ENCODE results near the gene IMMP2L. TPM values are rescaled to one million over a fixed set of nuclear protein-coding genes. Genes with fewer than 3 reads are reported as not detected.

IMMP2L gene
- total RNA-seq, 4 donors from 2014 or later, result 2.6 to 69.1 (median 34.7) TPM

DNA sequence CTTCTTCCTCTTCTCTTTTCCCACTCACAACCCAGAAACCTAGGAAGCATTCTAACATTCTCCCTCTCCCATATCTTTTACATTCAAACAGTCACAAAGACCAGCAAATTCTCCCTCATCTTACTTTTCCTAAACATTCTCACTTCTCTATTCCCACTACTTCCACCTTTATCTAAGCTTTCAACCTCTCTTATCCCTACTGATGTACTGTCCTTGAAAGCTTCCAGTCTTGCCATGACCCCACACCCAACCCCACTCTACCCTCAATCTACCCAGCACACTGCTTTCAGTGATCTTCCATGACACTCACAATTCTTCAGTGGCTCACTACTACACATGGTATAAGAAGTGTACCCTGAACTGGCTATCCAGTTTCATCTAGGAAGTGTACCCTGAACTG lies 5.3 kb downstream of the IMMP2L start:
- intact Hi-C loops (cut with DNase I; ENCODE audit: low total_unique reads), result no loop called here
- DNase-seq, result no peak
- H3K4me1 ChIP-seq, result peaks cover 0 to 9% of the 10 kb centered on the region in 2 donors
- no peaks in the 10 kb centered on the region for H3K9me3 ChIP-seq
- no peak overlapping the region for H3K27ac ChIP-seq
- no peak overlapping the region for H3K4me3 ChIP-seq
- TF ChIP-seq POLR2A (IDR thresholded peaks at IDR 0.05), result no peak
- TF ChIP-seq, protein P1, sequence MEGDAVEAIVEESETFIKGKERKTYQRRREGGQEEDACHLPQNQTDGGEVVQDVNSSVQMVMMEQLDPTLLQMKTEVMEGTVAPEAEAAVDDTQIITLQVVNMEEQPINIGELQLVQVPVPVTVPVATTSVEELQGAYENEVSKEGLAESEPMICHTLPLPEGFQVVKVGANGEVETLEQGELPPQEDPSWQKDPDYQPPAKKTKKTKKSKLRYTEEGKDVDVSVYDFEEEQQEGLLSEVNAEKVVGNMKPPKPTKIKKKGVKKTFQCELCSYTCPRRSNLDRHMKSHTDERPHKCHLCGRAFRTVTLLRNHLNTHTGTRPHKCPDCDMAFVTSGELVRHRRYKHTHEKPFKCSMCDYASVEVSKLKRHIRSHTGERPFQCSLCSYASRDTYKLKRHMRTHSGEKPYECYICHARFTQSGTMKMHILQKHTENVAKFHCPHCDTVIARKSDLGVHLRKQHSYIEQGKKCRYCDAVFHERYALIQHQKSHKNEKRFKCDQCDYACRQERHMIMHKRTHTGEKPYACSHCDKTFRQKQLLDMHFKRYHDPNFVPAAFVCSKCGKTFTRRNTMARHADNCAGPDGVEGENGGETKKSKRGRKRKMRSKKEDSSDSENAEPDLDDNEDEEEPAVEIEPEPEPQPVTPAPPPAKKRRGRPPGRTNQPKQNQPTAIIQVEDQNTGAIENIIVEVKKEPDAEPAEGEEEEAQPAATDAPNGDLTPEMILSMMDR (IDR thresholded peaks at IDR 0.05), result no peak
- no peaks in the 10 kb centered on the region for H3K36me3 ChIP-seq
- no peaks in the 10 kb centered on the region for H3K27me3 ChIP-seq

DNA sequence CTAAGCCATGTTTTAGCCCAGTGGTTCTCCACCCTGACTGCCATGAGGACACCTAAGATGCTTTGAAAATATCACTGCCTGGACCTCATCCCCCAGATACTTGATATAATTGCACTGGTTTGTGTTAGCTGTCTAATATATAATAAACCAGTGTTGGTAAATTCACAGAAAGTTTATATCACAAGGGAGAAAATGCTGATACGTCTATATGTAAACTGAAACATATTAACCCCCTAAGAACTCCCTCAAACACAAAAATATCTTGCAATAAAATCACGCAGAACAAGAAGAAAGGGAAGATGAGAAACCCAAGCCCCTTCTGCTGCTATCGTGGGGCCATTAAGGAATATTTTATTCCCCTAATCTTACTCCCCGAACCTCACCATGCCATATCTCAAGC lies 8.2 kb downstream of the IMMP2L start:
- no peaks in the 10 kb centered on the region for H3K36me3 ChIP-seq
- H3K27me3 ChIP-seq, result no peaks in the 10 kb centered on the region
- no peak overlapping the region for H3K4me3 ChIP-seq
- intact Hi-C loops (cut with DNase I; ENCODE audit: low total_unique reads), result no loop called here
- no peak overlapping the region for H3K27ac ChIP-seq
- no peak for DNase-seq
- no peaks in the 10 kb centered on the region for H3K9me3 ChIP-seq
- TF ChIP-seq, protein P1 (IDR thresholded peaks at IDR 0.05), result no peak
- no peak for TF ChIP-seq POLR2A (IDR thresholded peaks at IDR 0.05)
- peaks cover 0 to 4% of the 10 kb centered on the region in 2 donors for H3K4me1 ChIP-seq

DNA sequence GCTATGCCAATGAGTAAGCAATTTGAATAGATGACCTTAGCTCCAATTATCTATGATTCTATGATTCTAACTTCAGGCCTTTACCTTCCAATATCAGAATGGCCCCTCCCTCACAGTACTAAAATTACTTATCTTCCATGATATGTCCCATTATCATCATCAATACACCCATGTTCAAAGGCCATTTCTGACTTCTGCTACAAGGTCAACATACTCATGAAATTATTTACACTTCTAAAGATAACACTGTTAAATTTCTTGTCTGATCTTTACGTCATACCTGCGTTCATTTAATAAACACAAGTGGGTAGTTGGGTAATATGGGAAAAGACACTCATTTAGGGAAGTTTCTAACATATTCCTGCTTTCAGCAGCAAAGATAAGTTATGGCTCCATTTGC lies 21.2 kb downstream of the IMMP2L start:
- intact Hi-C loops (cut with DNase I; ENCODE audit: low total_unique reads), result no loop called here
- Histone ChIP-seq H3K27me3 (no peaks in the 10 kb centered on the region), H3K27ac (no peak overlapping the region), H3K36me3 (no peaks in the 10 kb centered on the region), H3K4me3 (no peak overlapping the region), H3K4me1 (no peaks in the 10 kb centered on the region), H3K9me3 (no peaks in the 10 kb centered on the region)
- no peak for TF ChIP-seq POLR2A (IDR thresholded peaks at IDR 0.05)
- TF ChIP-seq, protein P1 (IDR thresholded peaks at IDR 0.05), result no peak
- no peak for DNase-seq

DNA sequence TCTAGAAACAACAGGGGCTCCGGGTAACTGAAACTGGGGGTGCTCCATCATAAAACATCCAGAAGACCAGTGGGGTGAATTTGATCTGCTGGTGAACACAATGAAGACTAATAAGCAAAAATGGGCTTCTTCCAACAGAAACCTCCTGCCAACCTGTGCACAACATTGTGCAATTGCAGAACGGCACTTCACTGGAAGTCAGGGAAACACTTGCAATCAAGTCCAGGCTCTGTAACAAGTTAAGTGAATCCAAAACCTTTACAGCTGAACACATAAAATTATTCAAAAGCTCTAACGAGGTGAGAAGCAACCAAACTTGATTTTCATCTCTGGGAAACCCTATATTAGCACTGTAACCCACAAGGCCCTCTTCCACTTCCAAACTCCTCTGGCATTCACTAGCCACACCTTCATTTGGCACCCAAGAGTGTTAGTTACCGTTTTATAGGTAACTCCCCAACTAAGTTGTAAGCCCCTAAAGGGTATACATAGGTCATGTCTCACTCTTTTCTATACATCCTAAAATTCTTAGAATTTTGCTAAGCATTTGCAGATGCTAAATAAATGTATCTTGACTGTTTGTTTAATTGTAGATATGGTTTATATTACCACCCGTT lies 22.0 kb downstream of the IMMP2L start:
- no peak for DNase-seq
- no peak for TF ChIP-seq POLR2A (IDR thresholded peaks at IDR 0.05)
- TF ChIP-seq, protein P1 (IDR thresholded peaks at IDR 0.05), result no peak

DNA sequence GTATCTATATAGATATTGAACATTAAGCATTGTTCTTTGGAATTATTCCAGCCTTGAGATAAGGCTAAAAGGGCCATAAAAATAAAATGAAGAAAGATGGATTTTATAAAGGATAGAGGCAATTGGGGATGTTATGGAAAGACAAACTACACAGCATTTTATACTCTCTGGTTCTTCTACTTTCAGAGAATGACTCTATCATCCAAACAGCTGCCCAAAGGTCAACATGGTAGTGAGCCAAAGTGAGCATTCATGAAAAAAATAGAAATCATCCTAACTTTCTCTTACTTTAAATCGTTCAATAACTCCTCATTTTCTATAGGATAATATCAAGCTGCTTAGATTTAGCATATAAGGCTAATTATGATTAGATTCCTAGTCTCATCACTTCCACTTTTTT lies 25.2 kb downstream of the IMMP2L start:
- Histone ChIP-seq H3K9me3 (no peaks in the 10 kb centered on the region), H3K4me3 (no peak overlapping the region), H3K27me3 (no peaks in the 10 kb centered on the region), H3K27ac (no peak overlapping the region), H3K4me1 (no peaks in the 10 kb centered on the region), H3K36me3 (no peaks in the 10 kb centered on the region)
- intact Hi-C loops (cut with DNase I; ENCODE audit: low total_unique reads), result no loop called here
- TF ChIP-seq POLR2A (IDR thresholded peaks at IDR 0.05), result no peak
- TF ChIP-seq, protein P1 (IDR thresholded peaks at IDR 0.05), result no peak
- DNase-seq, result no peak

More for the DNA sequence above, 22.0 kb downstream of the IMMP2L start:
- no peaks in the 10 kb centered on the region for H3K27me3 ChIP-seq
- no peaks in the 10 kb centered on the region for H3K36me3 ChIP-seq
- H3K27ac ChIP-seq, result no peak overlapping the region
- intact Hi-C loops (cut with DNase I; ENCODE audit: low total_unique reads), result no loop called here
- H3K9me3 ChIP-seq, result no peaks in the 10 kb centered on the region
- H3K4me3 ChIP-seq, result no peak overlapping the region
- H3K4me1 ChIP-seq, result no peaks in the 10 kb centered on the region

Data from uterus (tissue), 4 donors.